Ecto neural progenitor cell (in vitro differentiated cells): ENCODE data around the gene KLK13.

Source experiments
- DNase-seq: peaks from one replicate; pipeline ENCODE4 v3.0.0-alpha.2; 2018; ENCODE audit warnings: low spot score

The KLK13 gene

GRCh38 chr19:51060973-51061372, 3.9 kb downstream of the KLK13 start:
- no peak for DNase-seq

DNA sequence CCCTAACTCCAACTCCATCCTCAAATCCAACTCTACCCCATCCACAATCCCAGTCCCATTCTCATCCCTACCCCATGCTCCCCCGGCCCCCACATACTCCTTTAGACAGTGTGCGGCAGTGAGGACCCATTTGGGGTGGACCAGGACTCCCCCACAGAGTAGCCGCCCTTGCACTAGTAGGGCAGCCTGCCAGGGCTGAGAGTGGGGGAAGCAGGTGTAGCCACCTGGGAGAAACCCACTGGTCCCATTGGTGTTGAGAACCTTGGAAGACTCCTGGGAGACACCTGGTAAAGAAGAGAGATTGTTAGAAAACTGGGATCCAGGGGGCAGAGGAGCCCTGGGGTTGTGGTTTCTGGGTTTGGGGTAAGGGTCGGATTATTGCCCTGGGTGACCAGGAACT, 4.6 kb downstream of the KLK13 start:
- DNase-seq, result no peak

GRCh38 chr19:51059715-51060114, 5.2 kb downstream of the KLK13 start:
- DNase-seq, result no peak

DNA sequence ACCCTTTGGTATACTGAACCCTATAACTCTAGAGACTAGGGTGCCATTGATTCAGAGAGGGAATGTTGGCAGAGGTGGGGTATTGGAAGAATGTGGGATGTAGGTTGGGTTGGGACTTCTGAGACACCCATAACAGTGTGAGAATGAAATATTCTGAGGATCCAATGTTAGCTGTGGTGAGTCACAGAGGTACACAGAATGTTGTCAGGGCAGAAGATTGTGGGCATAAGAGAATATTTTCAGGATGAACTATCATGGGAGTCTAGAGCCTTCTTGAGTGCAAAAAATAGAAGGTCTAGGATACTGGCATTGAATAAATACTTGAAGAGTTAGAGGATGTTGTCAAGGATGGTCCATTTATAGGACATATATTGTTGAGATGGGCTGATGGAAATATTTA, 9.0 kb downstream of the KLK13 start:
- DNase-seq, result no peak

- DNase-seq, result no peak
These were observed 17.9 kb downstream of the KLK13 start for GRCh38 chr19:51047031-51047335.

GRCh38 chr19:51044327-51044726, 20.6 kb downstream of the KLK13 start:
- DNase-seq, result no peak

- no peak for DNase-seq
These were observed 21.4 kb downstream of the KLK13 start for GRCh38 chr19:51043497-51043896.

GRCh38 chr19:51040151-51040550, 24.7 kb downstream of the KLK13 start:
- no peak for DNase-seq

DNA sequence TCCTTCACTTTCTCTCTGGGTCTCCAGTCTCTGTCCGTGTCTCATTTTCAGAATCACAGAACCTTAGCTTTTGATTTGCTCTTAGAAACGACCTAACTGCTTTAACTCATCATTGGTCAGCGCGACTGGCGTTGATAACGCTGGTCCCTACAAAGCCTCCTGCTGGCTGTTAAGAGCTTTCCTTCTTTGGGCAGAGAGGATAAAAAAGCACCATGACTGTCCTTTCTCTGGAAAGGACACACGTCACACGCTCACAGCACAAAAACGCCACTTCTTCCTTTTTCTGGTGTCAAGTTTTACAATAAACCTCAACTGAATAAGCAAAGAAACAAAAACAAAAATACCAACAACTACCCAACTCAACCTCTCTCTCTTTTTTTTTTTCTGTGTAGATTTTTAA, 28.4 kb downstream of the KLK13 start:
- no peak for DNase-seq

- no peak for DNase-seq
These were observed 30.2 kb downstream of the KLK13 start, which contains the start of gene KLK12 for GRCh38 chr19:51034704-51035103. TSS of gene KLK12 (minus strand) at chr19:51035002. CDS start at chr19:51034621, 381 bp downstream.

DNA sequence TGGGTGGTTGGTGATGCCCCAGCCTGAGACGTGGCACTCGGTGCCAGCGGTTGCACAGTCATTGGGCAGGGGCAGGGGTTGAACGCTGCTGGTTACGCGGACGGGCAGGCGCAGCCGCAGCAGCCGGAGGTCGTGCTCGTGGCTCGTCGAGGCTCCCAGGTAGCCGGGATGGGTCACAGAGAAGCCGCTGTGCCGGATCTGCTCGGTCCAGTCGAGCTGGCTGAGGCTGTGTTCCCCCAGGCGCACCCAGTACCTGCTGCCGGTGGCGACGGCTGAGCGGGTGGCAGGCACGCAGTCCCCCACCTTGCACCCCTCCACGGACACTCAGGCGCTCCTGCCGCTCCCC, 33.0 kb downstream of the KLK13 start:
- no peak for DNase-seq

GRCh38 chr19:51031220-51031879, 33.5 kb downstream of the KLK13 start:
- no peak for DNase-seq

DNA sequence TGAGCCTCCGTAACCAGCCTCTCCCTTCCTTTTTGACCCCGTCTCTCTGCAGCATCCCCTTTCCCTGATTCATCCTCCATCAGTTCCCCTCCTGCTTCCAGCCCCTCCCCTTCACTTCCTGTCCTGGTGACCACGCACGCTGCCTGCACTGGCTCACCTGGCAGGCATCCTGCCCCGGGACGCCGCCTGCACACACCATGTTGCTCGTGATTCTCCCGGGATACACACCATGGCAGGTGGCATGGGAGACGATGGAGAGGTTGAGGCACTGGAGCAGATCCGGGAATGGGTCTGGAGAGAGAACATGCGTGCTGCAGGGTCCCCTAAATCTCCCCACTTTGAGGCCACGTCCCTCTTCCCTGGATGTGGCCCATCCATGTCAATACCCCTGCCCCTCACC, 34.3 kb downstream of the KLK13 start:
- DNase-seq, result no peak

- no peak for DNase-seq
These were observed 35.2 kb downstream of the KLK13 start for GRCh38 chr19:51029718-51030117.

DNA sequence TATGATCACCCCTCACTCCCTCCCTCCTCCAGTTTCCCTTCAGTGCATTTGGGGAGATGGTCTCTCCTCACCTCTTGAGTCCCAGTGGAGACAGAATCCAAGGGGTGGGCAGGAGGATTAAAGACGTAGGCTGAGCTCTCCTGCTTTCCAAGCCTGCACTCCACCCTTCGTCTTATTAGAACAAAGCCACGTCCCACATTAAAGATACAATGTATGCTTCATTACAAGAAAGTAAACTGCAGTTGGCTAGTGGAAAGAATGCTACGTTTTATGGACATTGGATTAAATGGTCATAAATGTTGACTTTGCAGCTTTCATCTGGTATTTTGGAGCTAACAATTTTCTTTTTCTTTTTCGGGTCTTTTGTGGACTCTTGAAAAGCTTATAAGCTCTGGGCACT, 37.0 kb downstream of the KLK13 start:
- DNase-seq, result no peak

GRCh38 chr19:51027126-51027806, 37.6 kb downstream of the KLK13 start:
- DNase-seq, result no peak

GRCh38 chr19:51026554-51026831, 38.4 kb downstream of the KLK13 start, which contains the start of gene KLK11:
TSS of gene KLK11 (minus strand) at chr19:51026616. CDS start at chr19:51025631, 985 bp downstream.
- no peak for DNase-seq

DNA sequence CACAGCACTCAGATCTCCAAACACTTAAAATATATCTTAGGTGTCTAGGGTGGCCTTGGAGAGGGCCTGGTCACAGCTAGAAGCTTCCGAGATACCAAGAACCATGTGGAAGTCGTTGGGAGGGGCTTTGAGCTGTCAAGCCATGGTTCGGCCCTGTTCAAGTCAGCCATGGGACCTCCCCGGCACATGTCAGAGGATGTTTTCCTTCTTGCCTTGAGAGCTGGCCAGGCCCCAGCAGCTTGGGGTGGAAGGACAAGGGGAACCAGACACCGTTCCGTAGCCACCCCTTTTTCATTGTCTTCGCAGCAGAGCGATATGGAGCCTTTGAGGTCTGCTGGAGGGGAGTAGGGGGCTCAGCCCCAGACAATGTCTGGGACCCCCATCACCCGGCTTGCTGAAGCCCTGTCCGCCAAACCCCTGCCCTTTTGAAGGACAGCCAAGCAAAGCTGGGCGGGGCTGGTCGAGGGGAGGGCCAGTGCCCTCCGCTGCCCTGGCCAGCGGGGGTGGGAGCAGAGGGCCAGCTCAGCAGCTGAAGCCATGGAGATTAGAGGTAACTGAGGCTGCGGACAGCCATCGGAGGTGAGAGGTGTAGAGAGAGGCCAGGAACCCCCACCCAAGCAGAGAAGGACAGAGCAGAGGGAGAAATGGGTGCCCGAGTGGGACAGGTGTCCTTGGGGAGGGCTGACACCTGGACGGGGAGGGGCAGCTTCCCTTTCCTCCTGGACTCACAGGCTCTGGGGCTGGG, 38.9 kb downstream of the KLK13 start:
- no peak for DNase-seq

DNA sequence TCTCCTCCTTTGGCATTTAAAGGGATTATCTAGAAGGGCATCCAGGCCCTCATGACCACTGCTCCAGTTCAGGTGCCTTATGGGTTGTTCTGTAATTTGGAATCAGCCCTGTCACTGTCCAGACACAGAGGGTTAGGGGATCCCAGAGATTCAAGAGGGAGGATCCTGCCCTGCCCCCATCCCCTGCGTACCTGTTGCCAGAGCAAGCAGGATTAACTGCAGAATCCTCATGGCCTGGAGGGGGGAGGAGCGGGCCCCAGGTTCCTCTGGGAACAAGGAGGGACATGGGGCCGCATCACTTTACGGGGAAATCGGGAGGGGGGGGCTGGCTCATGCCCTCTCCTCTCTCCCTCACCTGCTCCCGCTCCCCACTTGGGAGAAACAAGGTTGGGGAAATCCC, 39.5 kb downstream of the KLK13 start:
- no peak for DNase-seq

DNA sequence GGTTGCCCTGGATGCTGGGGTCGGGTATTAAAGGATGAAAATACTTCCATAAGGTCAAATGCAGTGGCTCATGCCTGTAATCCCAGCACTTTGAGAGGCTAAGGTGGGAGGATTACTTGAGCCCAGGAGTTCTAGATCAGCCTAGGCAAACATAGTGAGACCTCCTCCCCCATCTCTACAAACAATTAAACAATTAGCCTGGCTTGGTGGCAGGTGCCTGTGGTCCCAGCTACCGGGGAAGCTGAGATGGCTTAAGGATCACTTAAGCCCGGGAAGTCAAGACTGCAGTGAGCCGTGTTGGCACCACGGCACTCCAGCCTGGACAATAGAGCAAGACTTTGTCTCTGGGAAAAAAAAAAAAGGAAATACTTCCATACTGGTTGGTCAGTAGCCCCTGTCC, 40.0 kb downstream of the KLK13 start:
- DNase-seq, result no peak

GRCh38 chr19:51023946-51024345, 40.9 kb downstream of the KLK13 start:
- no peak for DNase-seq

DNA sequence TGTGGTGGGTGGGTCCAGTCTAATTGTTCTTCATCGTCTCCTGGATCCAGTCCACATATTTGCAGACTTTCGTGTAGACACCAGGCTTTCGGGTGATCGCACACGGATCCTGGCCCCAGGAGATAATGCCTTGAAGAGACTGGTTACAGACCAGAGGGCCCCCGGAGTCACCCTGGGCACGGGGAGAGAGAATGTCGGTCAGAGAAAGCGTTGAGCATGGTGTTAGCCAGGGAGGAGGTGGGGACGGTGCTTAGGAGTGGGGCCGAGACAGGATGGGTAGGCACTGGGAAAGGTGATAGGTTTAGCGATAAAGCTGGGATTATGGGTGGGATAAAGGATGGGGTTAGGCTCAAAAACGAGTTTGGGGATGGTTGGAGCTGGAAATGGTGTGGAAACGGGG, 42.4 kb downstream of the KLK13 start:
- DNase-seq, result no peak

GRCh38 chr19:51020988-51021651, 43.8 kb downstream of the KLK13 start:
- no peak for DNase-seq
